GM19240 (cell line): ENCODE data around the gene TTLL10.

ENCODE experiments used
- DNase-seq: peaks from one replicate; pipeline ENCODE4 v3.0.0; 2011; ENCODE audit warnings: low spot score; ENCODE audit not compliant: insufficient read length

The TTLL10 gene

DNA sequence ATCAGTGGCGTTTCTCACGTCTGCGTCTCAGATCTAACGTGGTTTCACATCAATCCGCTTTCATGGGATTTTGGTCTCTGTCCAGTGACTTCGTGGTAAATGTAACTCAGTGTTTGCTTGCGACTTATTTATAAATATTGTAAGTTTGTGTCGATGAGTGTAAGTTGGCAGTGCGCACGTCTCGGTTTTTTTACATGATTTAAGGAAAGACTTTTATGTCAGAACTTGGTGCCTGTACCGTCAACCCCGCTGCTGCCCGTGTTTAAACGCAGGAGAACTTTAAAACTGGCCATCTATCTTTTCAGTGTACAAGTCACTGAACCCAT, 59.9 kb downstream of the TTLL10 start:
- DNase-seq, result no peak

DNA sequence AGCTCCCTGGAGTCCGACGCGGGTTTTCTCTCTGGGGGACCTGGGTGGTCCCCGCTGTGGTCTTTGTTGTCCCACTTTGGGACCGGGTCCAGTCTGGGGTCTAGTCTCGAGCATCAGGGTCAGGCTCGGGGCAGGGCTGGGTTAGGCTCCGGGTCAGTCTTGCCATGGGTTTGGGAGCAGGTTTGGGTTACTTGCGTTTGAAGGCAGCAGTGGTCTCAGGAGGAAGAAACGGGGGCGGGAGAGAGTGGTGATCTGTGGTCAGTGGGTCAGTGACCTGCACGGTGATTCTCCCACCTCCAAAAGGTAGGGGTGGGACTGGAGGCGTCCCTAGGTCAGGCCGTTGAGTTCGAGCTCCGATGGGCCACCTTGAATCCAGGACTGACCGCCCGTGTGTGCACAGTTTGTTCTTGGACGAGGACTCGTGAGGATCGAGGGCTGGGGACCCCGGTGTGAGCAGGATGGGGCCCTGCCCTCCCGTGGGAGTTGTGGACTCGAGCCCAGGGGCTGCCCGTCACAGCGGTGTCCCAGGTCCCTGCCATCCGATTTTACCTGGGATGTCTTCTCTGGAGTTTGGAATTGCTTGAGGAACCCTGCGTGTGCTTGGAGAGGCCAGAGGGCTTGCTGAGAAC, 60.6 kb downstream of the TTLL10 start:
- DNase-seq, result no peak

DNA sequence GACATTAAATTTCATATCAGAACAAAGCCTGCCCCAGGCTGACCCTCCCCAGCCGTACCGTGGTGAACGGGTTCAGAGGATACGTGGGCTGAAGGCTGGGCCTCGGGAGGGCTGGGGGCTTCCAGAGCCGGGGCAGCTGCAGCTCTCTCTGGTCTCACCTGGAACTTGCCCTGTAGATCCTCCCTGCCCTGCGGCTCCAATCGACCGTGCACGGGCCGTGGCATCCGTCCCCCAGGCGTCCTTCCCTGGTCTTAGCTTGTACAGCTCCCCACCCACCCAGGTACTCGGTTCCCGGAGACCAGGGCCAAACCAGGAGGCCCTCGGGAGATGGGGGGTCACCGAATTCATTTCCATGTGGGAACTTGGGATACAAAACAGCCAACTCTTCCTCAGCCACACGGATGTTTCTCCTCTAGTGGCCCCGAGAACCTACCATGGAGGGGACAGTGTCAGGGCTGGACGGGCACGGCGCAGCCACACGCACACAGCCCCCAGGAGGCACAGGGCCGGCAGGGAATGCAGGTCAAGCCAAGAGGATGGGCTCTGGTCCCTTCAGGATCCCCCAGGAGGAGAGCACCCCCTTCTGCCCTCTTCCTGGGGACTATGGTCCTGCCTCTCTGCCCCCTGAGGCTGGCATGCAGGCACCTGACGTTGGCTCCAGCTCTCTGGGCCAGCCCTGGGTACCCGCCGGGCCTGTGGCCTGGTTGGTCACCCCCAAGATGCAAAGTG, 61.5 kb downstream of the TTLL10 start:
- DNase-seq, result no peak

DNA sequence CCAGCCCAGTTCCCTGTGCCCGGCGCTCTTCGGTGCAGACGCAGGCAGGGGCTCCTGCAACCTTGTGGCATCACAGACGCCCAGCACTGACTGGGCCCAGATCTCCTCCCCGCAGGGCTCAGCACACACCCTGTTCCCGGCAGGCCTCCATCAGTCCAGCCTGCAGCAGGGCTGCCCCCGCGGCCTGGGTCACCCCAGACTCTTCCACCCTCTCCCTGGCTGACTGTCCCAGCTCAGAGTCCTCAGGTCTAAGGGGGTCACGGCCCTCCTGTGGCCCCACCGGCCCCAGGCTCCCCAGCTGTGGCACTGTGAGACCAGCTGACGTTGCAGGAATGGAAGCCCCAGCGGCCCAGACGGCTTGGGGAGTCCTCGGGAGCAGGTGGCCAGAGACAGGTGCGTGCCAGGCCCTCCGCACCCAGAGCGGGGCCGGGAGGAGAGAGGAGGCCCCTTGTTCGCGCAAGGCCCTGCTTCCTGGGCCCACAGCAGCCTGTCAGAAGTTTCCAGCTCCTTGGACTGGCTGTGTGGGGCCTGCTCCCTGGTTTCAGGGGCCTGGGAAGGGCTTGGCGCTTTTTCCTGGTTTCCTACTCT, 62.6 kb downstream of the TTLL10 start:
- no peak for DNase-seq

DNA sequence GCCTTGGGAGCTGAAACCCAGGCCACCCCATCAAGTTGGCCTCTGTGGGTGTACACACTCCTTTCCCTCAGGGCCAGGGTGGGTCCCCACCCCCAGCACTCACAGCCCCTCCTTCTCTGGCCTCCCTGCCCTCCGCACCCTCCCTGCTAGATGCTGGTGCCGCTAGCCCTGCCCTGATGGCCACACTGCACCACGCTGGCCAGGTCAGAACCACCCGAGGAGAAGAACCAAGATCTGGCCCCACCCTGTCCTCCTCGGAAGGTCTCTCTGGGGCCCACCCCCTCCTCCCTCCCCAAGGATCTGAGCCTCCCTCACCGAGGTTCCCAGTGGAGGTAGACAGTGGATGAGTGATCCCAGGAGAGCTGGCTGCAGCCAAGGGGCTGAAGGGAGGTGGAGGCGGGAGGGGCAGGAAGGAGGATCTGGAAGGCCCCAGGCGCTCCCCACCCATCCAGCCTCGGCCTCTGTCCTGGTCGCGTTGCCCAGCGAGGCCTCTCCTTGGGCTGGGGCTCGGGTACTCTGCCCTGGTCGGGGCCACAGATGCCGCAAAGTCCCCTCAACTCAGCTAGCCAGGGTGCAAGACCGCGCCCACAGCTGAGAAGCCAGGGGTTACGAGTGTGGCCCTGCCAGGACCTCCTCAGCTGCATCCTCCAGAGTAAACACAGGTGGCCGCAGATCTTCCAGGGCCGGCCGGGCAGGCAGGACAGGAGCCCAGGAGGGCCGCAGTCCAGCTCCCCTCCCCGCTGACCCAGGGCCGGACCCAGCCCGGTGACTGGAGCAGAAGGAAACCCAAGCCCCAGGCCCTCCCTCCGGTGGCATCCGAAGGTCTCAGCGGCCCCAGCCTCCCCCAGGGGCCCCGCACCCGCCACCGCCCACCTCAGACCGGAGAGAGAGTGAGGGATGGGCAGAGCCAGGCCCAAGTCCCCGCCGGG, 63.5 kb downstream of the TTLL10 start:
- DNase-seq, result no peak

DNA sequence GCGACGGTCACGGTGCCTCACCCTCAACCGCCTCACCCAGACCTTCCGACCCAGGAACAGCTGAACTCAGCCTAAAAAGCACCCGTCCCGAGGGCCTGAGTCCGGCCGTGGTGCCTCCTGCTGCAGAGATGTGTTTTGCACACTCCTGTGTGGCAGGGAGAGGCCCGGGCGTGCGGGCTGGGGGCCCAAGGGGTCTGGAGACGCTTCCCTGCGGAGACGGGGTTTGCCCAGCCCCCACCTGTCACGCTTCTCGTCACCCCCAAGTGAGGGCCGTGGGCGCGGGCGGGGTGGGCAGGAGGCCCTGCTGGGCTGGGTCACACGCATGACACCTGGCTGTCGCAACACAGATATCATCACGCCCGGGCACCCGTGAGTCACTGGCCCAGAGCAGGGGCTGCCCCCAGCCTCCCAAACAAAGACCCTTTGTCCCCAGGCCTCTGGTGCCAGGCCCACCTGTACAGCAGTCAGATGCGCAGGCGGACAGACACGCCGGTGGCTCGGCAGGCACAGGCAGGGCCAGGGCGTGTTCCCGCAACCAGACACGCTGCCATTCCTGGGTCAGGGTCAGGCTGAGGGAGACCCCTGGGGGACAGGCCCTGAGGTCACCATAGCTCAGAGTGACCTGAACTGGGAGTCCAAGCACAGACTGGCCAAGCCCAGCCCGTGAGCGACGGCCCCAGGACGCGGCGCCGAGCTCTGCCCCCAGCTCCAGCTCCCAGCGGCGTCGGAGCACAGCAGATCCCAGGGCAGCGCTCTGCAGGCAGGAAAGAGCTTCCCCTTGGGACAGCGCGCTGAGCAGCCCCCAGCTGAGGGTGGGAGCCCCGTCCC, 64.4 kb downstream of the TTLL10 start:
- DNase-seq, result no peak

DNA sequence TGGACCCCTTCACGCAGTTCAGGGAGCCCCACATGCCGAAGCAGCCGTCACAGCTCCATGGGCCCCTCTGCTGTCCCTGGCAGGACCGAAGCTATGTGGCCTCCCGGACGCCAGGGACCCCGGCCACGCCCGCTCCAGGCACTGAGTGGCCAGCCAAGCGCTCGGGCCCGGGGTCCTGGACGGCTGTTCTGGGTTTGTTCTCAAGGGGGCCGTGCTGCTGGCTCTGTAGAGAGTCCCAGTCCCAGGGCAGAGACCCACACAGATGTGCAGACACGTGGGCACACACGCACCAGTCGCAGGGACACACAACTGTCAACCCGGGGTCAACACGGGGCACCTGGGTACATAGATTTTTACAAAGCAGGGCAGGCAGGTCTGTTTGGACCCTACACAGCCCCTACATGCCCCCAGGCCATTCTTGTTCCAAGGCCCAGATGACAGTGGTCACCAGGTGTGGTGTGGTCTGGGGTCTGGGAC, 65.1 kb downstream of the TTLL10 start:
- no peak for DNase-seq

DNA sequence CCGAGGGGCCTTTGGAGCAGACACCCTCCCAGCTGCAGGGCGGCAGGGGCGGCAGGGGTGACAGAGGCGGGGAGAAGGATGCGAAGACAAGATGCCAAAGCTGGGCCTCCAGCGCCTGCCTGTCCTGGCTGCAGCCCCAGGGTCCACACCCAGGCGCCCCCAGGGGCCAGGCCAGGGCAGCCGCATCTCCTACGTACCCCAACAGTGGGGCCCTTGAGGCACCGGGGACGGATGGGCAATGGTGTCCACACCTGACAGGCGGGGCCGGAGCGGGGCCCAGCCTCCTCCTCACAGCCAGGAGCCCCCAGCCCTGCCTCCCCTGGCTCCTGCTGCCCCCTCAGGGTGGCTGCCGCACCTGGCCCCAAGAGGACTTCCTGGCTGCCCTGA, 65.5 kb downstream of the TTLL10 start:
- no peak for DNase-seq

DNA sequence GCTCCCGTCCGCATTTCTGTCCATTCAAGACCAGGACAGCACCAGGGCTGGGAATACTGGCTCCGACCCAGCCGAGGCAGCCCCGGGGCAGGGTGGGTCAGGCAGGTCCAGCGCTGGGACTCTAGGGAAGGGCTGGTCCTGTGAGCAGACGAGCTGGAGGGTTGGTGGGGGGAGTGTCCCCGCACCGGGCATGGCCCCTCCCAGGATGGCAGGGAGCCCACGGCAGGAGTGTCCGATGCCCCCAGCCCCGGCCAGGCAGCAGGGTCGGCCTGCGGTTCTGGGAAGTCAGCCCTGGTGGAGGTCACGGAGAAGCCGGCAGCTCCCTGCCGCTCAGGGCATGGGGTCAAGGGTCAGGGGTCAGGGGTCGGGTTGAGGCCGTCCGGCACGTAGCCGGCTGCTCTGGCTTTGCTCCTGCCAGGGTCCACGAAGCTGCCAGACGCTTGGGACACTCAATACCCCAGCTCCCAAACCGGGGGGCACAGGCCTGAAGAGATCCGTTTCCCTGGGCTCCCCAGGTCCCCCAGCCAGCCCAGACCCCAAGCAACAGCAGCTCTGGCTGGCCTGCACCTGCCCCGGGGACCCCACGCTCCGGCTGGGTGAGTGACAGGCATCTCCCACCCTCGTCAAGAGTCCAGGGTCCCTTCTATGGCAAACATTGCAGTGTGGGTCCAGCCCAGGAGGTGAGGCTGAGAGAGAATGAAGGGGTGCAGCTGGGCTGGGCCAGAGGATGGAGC, 66.1 kb downstream of the TTLL10 start:
- DNase-seq, result no peak

DNA sequence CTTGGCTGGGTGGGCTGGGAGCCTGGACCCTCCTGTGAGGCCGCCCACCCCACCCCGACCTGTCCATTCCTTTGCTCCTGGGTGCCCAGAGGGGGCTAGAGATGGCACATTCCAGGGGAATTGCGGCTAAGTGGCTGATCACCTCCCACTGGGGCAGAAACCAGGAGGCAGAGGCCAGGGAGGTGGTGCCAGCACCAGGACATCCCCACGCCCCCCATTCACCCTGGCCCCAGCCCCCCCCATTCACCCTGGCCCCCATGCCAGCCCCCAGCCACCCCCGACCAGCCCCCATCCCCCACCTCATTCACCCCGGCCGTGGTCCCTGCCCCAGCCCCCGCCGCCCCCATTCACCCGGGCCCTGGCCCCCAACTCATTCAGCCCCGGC, 66.7 kb downstream of the TTLL10 start:
- no peak for DNase-seq

DNA sequence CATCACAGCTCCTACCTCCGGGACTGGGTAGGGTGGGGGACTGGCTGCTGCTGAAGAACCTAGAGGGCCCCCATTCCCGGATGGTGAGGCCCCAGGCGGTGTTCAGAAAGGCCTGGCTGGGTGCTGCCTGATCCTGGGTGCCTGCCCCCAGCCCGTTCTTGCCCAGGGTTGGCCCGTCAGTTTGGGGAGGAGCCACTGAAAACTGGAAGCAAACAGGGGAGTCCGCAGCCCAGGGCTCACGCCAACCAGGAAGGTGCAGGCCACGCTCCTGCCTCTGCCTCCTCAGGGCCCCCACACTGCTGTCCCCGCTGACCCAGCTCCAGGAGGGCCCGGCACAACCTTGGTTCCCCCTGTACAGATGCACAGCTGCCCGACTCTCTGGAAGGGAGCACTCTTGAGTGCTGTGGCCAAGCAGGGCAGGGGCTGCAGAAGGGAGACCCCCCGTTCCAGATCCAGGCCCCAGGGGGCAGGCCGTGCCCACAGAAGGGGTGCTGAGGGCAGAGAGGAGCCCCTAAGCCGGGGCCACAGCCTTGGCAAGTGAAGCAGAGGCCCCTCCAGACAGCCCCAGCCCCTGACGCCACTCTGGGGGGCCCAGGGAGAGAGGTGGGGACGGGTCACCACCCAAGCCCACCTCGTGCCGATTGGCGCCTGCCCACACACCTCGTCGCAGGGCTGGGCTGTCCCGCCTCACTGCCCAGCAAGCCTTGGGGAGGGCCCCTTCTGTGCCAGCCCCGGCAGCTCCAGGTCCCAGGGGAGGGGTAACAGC, 67.3 kb downstream of the TTLL10 start:
- DNase-seq, result no peak

DNA sequence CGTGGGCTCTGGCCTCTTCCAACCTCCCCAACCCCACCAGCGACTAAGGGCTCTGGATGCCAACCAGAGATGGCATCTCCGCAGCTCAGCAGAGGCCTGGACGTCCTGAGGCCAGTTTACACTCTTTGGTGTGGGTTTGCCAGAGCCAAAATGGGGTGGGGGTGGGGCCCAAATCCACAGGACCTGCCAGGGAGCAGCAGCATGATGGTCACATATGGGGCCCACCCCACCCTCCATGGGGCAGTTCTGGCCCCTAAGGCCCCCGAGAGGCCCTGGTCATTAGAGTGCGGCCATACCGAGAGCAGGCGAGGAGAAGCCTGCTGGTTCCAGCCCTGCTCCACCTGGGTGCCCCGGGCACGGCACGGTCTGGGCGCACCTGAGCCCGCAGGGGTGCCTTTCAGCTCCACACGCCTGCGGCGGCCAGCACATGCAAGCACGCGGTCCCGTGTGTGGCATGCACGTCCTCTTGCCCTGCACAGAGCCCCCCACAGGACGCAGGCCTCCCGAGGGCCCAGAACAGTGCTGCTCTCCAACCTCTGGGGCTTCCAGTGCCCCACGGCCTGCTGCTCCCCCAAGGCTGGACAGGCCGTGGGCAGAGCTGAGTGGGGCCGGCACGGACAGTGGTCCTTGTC, 68.0 kb downstream of the TTLL10 start:
- no peak for DNase-seq

DNA sequence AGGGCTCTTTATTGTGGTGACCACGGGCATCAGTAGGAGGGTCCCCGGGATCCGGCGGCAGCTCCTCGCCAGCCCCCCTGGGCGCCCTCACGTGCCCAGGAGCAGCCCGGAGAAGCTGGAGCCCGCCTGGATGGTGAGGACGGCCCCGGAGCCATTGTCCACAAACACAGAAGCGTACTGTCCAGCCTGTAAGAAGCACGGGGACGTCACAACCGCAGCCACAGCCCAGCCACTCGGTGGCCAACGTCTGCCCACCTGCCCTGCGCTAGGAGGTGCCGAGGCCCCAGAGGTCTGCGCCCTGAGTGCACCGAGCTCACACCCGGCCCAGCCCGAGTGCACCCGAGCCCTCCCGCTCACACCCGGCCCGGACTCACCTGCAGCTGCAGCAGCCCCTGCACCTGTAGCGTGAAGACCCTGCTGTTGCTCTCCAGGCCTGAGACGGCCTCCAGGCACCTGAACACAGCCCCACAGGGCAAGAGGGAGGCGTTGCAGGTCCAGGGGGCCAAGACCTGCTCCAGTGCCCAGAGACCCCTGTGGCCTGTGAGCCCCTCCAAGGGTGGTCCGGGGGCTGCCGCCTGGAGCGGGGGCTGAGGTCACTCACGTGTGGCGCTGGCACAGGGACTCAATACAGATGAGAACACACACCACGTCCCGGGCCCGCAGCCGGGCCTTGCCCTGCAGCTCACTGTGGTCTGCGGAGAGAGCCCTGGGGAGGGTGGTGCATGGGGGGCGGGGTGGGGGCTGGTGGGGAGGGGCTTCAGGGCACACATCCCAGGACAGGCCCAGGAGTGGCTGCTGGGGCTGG, 69.0 kb downstream of the TTLL10 start:
- no peak for DNase-seq

DNA sequence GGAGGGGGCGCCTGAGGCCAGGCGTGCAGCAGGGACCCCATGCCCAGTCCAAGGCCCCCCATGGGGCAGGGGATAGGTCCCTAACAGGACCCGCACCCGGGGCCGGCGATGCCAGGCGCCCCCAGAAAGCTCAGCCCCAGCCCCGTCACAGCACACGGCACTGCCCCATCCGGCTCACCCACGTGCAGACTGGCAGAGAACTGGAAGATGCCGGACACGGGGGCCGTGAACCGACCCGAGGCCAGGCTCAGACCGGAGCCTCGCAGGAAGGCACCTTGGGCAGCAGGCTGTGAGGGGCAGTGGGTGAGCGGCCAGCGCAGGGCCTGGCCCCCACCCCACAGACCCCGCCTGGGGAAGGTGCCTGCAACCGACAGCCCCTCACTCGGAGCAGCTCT, 69.6 kb downstream of the TTLL10 start:
- no peak for DNase-seq

DNA sequence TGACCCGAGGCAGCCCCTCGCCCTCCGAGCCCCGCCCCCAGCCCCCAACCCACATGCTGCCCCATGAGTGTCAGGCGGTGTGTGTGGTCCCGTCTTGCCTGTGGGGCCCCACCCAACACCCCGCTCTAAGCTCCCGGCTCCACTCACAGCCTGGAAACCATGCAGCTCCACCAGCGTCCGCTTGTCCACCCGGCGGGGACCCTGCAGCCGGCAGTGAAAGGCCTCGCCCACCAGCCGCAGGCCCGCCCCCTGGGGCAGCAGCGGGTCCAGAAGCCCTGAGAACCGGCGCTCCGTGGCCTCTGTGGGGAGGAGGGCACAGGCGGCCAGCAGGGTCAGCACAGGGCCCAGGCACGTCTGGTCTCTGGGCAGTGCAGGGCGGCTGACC, 70.1 kb downstream of the TTLL10 start:
- no peak for DNase-seq

DNA sequence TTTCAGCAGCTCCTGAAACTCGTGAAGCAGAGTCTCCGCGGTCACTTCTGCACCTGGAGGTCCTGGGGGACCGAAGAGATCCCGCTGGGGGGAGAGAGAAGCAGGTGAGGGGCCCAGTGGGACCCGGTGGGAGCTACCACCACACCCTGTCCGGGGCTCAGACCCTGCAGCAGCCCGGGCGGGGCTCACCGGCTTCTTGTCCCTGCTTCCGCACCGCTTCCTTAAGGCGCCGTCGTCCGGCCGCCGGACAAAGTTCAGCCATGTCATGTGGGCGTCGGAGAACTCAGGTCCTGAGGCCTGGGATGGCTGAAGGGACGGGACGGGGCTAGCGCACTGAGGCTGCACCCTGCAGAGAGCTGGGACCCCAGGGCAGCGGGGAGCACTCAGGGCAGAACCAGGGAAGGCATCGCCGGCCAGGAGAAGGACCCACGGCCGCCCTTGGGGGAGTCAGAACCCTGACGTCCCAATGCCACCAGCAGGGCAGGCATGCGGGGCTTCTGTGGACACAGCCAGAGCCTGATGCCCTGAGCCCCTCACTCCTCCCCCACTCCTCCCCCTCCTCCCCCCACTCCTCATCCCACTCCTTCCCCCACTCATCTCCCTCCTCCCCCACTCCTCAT, 70.6 kb downstream of the TTLL10 start:
- DNase-seq, result no peak

DNA sequence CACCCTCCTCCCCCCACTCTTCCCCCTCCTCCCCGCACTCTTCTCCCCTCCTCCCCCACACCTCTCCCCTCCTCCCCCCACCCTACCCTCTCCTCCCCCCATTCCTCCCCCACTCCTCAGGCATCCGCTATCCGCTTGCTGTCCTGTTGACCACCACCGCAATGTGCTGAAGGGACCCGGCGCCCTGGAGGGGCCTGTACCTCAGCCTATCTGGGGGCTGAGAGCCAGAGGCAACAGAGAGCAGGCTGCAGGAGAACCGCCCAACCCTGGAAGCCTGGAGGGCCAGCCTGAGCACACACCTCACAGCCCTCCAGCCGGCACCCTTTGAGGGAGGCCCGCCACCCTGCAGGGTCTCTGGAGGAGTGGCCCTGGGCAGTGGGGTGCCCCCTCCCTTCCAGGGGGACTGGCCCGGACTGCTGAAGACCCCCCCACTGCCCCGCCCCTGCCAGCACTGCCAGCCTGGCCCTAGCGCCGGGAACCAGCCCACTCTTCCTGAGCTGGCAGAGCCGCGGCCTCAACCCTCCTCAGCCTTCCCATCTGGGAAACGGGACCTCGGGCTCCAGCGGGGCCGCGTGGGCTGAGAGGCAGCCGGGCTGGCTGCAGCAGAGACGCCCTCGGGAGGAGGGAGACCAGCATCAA, 71.6 kb downstream of the TTLL10 start:
- DNase-seq, result no peak
